ENCODE data around the gene HIVEP3.
"Not testable (repeated sequence)": the region's sequence is repeated elsewhere in the genome, so short reads cannot be mapped to it uniquely, and the experiment has no call there.

Gene HIVEP3

GRCh38 chr1:41562328-41562727, 356.4 kb downstream of the HIVEP3 start:
- no peak for DNase-seq (ENCODE audit: low read depth in 2 of 2)

DNA sequence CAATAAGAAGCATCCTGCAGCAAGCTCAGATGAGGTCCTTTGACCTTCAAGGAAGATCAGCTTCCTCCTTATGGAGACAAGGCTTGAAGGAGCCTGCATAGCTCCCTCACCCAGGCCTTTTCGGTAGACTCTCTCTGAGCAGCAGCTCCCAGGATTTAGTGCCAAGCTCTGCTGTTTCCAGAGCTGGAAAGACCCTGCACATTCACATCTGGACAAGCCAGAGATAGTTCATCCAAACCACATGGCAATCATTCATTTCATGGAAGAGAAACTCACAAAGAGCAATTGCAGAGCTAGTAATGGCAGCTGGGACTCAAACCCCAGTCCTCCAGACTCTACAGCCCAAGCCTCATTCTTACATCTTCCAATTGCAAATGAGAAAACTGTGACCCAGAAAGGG, 357.8 kb downstream of the HIVEP3 start:
- no peak for DNase-seq (ENCODE audit: low read depth in 2 of 2)

- DNase-seq (ENCODE audit: low read depth in 2 of 2) = no peak
Observed at GRCh38 chr1:41560496-41560895, 358.2 kb downstream of the HIVEP3 start.

- DNase-seq (ENCODE audit: low read depth in 2 of 2) = no peak
Observed at GRCh38 chr1:41559331-41559730, 359.4 kb downstream of the HIVEP3 start.

DNA sequence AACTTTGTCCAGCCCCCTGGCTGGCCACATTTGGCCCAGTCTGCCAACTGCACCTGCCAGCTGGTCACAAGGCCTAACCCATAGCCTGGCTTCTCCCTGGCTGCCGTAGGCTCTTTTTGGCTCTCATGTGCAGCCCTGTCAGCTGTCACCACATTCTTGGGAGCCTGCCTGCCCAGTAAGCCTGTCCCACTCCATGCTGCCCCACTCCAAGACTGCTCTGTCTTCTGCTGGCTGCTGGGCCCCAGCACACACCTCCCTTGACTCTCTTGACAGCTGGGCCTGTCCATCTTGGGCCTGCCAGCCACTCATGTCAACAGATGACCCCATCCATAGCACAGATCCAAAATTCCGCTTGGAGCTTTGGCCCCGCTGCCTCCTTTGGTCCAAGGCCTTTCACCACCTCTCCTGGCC, 360.0 kb downstream of the HIVEP3 start:
- no peak for DNase-seq (ENCODE audit: low read depth in 2 of 2)

DNA sequence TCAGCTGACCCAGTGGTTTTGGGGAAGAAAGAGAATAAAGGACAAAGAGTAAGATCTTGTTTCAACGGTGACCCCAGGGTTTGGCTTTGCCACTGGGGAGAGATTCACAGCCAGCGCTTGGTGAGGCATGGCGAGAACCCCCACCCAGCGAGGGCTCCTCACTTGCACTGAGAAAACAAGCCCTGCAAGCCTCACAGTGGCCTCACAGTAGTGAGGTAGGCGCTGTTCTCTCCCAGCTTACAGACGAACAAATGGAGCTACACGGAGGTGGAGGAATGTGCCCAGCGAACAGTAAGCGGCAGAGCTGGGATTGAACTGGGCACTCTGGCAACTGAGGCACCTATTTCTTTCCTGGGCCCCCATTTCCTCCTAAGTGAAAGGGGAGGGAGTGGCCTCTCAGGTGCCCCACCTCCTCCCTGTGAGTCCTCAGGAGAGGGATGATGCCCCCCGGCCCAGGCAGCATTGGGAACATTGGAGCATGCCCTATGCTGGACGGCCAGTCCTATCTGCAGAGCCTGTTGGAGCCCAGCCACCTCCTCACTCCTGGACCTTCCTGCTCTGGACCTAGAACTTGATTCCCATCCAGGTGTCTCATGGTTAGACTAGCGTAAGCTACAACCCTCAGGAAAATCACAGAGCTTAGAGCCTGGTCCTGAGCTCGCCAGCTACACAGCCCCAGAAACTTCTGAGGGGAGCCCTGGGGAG, 360.8 kb downstream of the HIVEP3 start:
- DNase-seq (ENCODE audit: low read depth in 2 of 2) = no peak

DNA sequence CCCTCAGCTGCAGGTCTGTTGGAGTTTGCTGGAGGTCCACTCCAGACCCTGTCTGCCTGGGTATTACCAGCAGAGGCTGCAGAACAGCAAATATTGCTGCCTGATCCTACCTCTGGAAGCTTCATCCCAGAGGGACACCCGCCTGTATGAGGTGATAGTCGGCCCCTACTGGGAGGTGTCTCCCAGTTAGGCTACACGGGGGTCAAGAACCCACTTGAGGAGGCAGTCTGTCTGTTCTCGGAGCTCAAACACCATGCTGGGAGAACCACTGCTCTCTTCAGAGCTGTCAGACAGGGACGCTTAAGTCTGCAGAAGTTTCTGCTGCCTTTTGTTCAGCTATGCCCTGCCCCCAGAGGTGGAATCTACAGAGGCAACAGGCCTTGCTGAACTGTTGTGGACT, 364.0 kb downstream of the HIVEP3 start:
- not testable (repeated sequence) for DNase-seq (ENCODE audit: low read depth in 2 of 2)

GRCh38 chr1:41547781-41548560, 370.8 kb downstream of the HIVEP3 start:
- no peak for DNase-seq (ENCODE audit: low read depth in 2 of 2)

DNA sequence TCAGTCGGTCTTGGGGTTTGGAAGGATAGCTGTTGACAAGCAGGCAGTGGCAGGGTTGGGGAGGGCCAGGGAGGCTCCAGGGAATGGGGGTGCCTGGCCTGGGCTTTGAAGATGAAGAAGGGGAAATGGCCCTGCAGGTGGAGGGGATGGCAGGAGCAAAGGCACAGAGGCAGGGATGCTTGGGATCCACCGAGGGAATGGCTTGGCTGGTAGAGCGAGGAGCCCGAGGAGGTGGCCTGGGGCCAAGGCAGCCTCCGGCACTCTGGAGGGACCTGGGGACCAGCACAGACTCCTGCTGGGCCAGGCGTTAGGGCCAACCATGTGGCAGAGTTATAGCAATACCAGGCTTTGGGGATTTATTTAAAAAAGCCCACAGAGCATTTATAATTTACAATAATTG, 371.4 kb downstream of the HIVEP3 start:
- DNase-seq (ENCODE audit: low read depth in 2 of 2) = no peak

DNA sequence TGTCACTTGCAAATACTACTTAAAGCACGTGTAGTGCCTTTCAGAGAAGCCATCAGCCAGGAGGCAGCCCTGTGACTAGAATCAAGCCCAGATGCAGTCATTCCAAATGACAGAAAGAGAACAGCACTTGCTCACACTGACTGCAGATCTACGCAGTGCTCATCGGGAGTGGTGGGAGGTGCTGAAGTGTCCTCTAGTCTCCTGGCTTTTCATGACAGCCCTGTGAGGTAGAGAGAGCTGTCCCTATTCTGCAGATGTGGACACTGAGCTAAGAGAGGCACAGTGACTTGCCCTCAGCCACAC, 371.9 kb downstream of the HIVEP3 start:
- DNase-seq (ENCODE audit: low read depth in 2 of 2) = no peak

DNA sequence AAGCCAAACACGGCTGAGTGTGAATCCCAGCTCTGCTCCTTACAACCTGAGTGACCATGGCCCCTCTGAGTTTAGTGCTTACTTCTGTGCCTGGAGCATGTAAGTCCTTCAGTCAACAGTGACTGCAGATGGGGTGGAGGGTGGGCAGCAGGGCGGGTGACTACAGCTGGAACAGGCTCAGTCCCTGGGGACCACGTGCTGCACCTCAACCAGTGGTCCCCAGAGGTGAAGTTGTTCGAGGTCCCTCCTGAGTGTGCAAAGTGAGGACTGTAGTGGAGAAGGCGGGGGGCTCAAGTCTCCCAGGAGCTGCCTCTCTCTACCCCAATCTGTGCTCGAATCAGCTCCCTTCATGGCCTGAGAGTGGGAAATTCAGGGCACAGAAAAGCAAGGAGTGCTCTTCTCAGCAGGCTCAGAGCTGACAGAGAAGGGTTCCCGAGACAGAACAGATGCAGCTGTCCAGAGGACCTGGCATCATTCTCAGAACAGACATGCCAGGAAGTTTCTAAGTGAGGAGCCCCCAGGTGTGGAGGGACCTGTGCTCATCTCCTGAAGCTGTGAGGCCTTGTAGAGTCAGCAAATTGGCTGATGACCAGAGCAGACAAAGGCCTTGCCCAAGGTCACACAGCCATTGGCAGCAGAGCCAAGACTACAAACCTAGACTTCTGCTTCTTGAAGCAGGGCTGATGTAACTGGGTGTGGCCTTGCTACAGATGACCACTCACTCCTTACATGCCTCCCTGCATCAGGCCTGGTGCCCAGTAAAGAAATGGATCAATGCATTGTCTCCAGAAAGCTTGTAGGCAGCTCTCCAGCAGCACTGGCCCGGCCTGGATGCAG, 372.5 kb downstream of the HIVEP3 start:
- DNase-seq (ENCODE audit: low read depth in 2 of 2) = no peak

GRCh38 chr1:41542196-41542930, 376.4 kb downstream of the HIVEP3 start:
- no peak for DNase-seq (ENCODE audit: low read depth in 2 of 2)

DNA sequence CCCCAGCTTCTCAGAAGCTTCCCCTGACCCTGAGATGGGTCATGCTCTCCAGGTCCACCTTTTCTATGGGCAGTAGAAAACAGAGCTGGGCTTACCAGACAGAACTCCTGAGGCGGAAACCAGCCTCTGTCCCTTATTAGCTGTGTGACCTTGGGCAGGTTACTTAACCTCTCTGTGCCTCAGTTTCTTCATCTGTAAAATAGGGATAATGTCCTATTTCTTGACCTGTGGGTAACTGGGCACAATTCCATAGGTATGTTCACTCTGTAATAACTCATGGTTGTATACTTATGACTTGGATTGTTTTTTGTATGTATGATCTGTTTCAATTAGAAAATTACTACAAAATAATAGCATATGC, 377.1 kb downstream of the HIVEP3 start:
- DNase-seq (ENCODE audit: low read depth in 2 of 2) = no peak

GRCh38 chr1:41540886-41541591, 377.7 kb downstream of the HIVEP3 start:
- DNase-seq (ENCODE audit: low read depth in 2 of 2) = no peak

GRCh38 chr1:41539999-41540398, 378.7 kb downstream of the HIVEP3 start:
- DNase-seq (ENCODE audit: low read depth in 2 of 2) = no peak

GRCh38 chr1:41539418-41539805, 379.3 kb downstream of the HIVEP3 start:
- no peak for DNase-seq (ENCODE audit: low read depth in 2 of 2)

DNA sequence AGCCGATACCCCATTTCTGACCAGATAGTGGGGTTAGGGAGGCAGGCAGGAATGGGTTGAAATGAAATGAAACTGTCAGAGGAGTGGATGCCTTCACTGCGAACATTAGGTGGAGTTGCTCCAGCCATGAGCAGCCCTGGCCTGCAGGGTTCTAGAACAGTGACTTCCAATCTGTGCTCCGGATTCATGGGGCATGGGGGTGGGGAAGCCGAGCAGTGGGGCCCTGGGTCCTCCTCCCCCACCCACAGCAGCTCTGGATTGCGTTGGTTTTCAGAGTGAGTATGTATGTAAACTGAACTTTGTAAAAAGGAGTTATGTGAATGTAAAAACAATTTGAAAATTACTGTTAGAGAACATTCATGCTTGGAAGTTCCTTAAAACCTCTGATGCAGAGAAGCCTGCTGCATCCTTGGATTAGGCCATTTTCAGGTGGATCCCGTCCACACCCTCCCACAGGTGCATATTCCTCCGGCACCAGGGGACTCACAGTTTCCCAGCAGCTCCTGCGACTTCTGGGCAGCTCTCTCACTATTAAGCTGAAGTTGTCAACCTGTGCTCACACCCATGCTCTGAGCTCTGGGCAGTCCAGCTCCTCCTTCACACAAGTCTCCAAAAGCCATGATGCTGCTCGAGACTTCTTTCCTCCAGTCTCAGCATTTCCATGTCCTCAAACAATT, 379.8 kb downstream of the HIVEP3 start:
- no peak for DNase-seq (ENCODE audit: low read depth in 2 of 2)

DNA sequence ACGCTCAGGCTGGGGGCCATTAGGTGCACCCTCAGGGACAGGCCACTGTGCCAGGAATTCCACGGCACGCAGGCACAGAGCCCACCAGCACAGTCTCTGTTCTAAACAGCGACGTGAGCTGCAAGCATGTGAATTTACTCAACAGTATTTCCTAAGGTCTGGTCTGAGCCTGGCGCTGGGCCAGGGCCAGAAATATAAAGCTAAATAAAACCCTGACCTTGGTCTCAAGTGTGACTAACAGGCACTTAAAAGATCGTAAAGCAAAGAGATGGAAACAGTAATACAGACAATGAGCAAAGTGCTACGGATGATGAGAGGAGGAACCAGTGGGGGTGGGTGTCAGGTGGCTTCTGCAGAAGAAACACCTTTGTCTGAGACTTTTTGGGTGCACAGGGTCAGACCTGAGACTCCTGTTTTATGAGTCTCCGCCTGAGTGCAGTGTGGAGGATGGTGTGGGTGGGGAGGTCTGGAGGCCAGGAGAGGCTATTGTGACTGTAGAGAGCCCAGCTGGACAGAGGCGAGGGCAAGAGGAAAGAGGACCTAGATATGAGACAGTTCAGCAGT, 380.9 kb downstream of the HIVEP3 start:
- DNase-seq (ENCODE audit: low read depth in 2 of 2) = no peak

DNA sequence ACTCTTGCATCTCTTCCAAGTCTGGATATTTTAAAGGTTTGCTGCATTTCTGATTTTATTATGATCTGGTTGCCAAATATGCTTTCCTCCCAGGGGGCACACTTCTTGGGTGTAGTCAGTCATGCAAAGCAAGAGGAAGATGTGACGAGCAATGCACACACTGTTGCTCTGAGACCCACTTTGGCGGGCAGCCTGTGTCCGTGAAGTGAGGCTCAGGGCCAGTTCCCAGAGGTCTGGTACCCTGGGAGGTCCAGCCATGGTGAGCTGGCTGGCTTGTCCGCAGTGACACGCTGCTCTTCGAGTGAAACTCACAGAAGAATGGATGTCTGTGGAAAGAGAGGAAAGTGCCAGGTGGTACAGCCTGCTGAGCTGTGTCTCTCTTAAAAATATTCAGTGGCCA, 381.5 kb downstream of the HIVEP3 start:
- DNase-seq (ENCODE audit: low read depth in 2 of 2) = no peak

DNA sequence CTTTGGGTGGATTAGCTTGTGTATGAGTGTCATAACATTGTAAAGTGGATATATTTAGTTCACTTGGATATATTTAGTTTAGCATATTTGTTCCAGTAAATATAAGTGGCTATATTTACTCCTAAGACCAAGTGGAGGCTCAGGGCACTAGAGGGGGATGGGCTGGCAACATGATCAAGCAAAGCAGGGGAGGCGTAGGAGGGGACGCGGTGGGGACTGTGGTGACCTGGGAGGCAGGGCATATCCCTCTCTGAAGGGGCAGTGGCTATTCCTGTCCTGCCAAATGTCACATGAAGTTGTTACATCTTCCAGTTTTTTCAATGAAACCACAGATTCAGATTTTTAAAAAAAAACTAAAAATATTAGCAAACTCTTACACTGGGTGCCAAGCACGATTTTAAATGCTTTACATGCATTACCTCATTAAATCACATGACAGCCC, 382.3 kb downstream of the HIVEP3 start:
- no peak for DNase-seq (ENCODE audit: low read depth in 2 of 2)

DNA sequence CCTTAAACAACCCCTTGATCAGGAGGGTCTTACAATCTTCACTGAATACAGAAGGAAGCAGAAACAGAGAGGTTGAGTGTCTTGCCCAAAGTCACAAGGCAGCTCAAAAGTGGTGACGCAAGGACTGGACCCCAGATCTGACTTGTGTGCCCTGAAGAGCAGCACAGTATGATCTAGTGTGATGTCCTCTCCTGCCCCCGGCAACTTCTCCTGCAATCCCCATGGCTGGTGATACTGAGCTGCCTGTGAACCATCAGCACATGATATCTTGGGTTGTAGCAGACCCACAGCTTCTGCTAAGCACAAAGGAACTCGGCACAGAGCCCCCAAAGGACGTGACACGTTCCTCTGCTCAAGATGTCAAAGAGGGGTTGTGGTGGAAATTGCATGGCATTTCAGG, 383.0 kb downstream of the HIVEP3 start:
- no peak for DNase-seq (ENCODE audit: low read depth in 2 of 2)
